ENCODE measurements around the gene PLEKHG2.
A peak's percentile ranks its signal among the peaks of the same experiment; 100 is the strongest.

PLEKHG2 gene

DNA sequence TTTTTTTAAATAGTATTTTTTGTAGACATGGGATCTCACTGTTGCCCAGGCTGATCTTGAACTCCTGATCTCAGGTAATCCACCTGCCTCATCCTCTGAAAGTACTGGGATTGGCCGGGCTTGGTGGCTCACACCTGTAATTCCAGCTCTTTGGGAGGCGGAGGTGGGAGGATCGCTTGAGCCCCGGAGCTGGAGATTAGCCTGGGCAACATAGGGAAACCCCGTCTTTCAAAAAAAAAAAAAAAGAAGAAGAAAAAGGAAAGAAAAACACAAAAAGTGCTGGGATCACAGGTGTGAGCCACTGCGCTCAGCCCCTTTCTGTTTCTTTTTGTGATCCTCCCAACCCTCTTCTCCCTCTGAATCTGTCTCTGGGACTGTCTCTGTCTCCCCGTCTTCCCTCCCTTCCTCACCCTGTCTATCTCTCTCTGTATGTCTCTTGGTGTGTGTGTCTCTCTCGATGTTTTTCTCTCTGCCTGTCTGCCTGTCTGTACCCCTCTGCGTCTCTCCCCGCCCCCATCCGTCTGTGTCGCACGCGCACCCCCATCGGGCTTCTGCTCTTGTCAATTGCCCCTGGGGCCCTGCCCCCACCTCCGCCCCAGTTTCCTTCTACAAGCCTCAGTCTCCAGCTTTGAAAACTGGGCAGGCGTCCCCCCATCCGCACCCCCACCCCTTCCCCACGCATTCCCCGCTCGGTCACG, 6.4 kb upstream of the PLEKHG2 start:
- DNase-seq = peak; percentile 64

DNA sequence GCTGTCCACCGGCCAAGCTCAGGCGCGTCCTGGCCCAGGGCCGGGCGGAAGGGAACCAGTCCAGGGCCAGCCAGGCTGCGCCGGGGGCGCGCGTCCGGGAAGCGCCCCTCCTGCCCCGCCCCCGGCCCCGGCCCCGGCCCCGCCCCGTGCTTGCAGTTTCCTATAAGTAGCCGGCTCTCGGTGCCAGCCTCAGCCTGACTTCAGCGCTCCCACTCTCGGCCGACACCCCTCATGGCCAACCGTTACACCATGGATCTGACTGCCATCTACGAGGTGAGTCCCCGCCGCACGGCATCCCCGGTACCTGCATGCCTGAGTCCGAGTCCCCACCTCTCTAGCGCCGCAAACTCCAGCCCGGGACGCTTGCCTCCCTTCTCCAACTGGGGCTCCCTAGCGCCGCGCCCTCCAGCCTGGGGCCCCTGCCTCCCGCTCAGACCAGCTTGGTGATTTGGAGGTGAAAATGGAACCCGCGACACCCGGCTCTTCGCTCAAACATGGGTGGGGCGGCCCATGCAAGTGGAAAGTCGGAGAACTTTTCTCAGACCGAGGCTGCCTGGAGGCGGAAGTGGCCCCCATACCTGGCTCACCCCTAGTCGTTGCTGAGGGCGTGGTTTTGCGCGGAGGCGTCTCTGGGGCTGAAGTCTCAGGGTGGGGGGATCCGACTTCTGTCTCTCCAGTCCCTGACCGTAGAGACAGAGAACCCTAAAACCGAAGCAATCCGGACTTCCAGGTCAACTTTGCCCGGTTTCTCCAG, 5.6 kb upstream of the PLEKHG2 start, which contains the start of gene ZFP36:
Gene ZFP36, plus strand, starts transcription at position 192 of the 754 bp plus-strand sequence. Its CDS starts 58 bp downstream, at position 250.
- peak; percentile 65 for DNase-seq

DNA sequence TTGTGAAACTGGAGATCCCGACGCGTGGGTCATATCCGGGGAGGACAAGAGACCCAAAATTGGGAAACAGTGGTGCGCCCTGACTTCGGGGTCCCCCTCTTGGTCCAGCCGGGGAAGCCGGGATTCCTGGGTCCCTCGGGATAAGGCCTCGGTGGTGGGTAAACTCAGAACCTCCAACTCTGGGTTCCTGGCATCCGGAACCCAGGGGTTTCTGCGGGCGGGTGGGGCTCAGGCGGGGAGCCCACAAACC, 5.1 kb upstream of the PLEKHG2 start:
- DNase-seq = no peak

DNA sequence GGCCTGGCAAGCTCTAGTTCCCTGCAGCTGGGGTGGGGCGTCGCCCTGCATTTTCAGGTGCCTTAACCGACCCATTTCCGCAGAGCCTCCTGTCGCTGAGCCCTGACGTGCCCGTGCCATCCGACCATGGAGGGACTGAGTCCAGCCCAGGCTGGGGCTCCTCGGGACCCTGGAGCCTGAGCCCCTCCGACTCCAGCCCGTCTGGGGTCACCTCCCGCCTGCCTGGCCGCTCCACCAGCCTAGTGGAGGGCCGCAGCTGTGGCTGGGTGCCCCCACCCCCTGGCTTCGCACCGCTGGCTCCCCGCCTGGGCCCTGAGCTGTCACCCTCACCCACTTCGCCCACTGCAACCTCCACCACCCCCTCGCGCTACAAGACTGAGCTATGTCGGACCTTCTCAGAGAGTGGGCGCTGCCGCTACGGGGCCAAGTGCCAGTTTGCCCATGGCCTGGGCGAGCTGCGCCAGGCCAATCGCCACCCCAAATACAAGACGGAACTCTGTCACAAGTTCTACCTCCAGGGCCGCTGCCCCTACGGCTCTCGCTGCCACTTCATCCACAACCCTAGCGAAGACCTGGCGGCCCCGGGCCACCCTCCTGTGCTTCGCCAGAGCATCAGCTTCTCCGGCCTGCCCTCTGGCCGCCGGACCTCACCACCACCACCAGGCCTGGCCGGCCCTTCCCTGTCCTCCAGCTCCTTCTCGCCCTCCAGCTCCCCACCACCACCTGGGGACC, 4.6 kb upstream of the PLEKHG2 start:
- DNase-seq = no peak

DNA sequence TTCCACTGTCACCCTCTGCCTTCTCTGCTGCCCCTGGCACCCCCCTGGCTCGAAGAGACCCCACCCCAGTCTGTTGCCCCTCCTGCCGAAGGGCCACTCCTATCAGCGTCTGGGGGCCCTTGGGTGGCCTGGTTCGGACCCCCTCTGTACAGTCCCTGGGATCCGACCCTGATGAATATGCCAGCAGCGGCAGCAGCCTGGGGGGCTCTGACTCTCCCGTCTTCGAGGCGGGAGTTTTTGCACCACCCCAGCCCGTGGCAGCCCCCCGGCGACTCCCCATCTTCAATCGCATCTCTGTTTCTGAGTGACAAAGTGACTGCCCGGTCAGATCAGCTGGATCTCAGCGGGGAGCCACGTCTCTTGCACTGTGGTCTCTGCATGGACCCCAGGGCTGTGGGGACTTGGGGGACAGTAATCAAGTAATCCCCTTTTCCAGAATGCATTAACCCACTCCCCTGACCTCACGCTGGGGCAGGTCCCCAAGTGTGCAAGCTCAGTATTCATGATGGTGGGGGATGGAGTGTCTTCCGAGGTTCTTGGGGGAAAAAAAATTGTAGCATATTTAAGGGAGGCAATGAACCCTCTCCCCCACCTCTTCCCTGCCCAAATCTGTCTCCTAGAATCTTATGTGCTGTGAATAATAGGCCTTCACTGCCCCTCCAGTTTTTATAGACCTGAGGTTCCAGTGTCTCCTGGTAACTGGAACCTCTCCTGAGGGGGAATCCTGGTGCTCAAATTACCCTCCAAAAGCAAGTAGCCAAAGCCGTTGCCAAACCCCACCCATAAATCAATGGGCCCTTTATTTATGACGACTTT, 3.9 kb upstream of the PLEKHG2 start:
- DNase-seq = no peak

DNA sequence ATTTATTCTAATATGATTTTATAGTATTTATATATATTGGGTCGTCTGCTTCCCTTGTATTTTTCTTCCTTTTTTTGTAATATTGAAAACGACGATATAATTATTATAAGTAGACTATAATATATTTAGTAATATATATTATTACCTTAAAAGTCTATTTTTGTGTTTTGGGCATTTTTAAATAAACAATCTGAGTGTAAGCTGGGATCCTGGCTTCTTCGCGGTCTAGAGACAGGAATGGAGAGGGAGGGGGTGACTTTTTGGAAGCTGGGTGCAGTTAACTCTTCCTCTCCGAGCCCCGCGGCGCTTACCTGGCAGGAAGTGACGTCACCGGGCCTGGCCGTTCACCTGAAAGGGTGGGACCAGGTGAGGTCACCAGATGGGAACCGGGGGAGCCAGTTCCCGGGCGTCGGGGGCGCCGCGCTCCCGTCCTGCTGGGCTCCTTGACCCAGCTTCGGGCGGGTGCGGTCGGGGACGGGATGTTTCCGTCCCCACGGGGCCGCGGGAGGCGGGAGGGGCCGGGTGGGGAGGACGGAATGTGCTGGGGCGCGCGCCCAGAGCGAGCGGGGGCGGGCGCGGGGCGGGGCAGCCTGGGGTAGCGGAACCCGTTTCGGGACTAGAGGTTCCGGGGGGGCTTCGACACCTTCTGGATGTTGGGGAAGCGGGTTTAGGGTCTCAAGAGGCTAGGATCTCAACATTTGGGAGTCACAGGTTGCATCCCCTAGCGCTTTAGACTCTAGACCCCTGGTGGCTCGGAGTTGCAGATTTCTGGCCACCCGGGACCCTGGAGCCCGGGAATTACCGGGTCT, 3.1 kb upstream of the PLEKHG2 start:
- peak; percentile 38 for DNase-seq

DNA sequence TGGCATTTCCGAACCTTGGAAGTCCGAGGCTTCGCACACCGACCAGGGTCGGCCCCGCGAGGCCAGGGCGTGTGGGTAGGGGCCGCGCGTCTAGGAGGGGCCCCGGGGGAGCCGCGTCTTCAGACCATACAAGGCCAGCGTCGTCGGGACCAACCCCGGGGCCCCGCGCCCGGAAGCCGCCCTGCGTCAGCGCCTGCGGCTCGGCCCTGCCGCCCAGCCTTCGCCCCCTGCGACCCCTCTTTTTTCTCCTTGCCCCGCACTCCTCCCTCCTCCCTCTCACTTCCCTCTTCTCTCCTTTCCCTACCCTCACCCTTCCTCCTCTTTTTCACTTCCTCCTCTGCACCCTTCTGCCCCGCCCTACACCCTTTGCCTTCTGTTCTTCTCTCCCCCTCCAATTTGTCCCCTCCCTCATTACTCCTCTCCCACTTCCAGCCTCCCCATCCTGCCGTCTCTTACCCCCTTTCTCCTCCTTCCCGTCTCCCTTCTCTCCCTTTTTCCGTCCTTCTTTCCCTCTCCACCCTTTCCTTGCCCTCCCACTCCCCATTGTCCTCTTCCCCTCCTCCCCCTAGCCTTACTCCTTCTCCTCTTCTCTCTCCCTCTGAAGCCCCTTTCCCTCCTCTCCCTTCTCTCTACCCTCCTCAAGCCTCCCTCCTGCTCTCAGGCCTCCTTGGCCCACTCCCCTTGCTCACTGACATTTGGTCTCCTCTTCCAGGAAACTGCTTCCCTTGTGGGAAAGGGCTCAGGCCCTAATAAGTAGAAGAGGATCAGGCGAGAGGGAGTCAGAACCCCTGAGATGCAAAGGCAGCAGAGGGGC, 2.2 kb upstream of the PLEKHG2 start:
- DNase-seq = peak; percentile 50

DNA sequence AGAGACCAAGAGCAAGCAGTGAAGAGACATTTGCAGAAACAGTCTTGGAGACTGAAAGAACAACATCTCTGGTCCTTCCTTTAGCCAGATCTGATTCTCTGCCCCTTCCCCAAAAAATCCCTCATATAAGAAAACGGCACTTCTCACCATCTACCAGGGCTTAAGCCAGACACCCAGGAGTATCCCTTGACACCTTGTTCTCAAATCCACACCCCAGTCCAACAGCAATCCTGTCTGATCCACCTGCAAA, 1.7 kb upstream of the PLEKHG2 start:
- no peak for DNase-seq

DNA sequence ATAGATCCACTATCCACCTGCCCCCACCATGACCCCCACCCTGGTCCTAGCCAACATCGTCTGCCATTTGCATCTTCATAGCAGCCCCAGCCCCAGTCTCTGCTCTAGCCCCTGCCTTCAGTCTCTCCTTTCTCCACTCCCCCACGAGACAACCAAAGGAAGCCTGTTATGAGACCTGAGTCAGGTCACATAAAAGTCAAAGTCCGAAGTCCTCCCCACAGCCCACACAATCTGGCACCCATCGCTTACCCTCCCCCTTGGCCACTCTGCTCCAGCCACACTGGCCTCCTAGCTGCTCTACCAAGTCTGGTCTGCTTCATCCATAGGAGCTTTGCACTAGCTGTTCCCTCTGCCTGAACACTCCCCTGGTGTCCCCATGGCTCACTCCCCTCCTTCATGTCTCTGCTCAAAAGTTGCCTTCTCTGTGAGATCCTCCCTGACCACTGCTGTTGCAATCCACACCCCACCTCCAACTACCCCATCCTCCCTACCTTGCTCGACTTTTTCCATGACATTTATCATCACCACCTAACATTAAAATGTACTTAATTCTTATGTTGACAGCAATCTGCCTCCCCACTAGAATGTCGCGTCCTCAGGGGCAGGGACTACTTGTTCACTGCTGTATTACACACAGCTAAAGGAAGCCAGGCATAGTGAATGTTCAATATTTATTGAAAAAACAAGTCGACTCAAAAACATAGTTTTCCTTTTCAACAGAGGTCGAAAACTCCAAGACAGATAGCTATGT, 1.2 kb upstream of the PLEKHG2 start:
- no peak for DNase-seq

DNA sequence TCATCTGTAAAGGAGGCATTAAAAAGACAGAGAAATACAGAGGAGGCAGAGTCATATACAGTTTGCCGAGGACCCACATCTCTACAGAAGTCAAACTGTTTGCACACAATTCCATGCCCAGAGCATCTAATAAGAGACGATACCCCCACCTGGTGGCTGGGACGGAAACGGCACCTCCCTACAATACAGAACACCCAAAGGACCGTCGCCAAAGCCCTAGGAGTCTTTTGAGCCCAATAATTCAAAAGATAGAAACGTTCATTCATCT, 703 bp upstream of the PLEKHG2 start:
- peak; percentile 84 for DNase-seq

DNA sequence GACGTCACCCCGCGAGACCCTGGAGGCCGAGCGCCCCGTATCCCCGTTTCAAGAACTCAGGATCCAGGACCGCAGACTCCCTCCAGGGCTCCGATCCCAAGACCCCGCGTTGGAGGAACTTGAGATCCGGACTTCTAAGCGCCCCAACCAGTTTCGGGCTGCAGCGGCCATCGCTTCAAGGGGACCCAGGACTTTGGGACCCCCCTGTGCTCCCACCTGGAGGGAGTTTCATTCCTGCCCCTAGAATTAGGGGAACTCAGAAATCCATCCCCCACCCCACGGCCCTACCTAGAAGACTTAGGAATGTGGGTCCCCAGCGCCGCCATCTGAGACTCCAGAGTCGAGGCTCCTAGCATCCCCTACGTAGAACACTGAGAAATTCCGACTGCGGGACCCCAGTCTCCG, 400 bp downstream of the PLEKHG2 start:
- no peak for DNase-seq

DNA sequence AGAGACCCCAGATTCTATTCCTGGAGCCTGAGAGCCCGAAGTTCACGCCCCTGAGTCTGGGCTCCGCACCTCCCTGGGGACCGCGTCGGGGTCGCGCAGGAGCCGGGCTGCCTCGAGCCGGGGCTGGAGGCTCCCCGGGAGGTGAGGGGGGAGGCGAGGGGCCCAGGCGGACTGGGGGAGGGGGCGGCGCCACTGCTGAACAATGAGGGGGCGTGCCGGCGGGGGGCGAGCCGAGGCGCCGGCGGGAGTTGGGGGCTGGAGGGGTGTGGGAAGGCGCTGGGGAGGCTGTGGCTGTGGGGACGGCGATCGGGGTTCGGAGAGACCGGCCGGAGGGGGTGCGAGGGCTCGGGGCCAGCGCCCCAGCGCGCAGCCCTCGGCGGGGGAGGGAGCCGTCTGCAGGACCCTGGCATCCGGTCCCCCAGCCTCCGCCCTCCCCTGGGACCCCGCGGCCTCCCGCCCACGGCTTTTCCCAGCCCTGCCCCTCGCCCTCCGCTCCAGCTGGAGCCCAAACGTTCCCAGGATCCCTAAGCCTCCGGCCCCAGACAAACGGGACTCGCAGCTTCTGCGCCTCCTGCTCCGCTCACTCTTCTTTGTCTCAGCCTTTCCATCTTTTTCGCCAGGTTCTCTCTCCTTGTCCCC, 922 bp downstream of the PLEKHG2 start:
- peak; percentile 17 for DNase-seq

DNA sequence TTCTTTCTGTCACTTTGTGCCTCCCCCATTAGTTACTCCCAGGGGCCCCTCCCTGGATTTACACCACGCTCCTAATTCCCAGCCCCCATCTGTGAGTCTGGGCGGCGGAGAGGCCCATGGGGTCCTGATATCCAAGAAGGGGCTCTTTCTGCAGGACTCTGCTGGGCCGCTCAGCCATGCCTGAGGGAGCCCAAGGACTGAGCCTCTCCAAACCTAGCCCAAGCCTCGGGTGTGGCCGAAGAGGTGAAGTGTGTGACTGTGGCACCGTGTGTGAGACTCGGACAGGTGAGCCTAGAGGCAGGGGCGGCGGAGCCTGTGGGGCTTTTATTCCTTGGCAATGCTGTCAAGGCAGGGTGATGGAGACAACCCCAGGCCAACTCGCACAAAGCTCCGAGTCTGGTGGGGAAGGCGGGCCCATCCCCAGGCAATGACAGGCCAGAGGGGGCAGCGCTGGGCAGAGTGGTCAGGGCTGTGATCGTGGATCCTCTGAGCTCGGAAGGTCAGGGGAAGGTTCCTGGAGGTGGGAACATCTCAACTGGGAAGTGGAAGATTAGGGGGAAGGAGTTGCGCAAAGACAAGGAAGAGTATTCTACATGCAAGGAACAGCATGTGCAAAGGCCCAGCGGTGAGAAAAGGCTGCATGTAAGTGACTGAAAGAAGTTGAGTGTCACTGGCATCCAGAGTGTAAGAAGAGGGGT, 1.6 kb downstream of the PLEKHG2 start:
- DNase-seq = no peak

DNA sequence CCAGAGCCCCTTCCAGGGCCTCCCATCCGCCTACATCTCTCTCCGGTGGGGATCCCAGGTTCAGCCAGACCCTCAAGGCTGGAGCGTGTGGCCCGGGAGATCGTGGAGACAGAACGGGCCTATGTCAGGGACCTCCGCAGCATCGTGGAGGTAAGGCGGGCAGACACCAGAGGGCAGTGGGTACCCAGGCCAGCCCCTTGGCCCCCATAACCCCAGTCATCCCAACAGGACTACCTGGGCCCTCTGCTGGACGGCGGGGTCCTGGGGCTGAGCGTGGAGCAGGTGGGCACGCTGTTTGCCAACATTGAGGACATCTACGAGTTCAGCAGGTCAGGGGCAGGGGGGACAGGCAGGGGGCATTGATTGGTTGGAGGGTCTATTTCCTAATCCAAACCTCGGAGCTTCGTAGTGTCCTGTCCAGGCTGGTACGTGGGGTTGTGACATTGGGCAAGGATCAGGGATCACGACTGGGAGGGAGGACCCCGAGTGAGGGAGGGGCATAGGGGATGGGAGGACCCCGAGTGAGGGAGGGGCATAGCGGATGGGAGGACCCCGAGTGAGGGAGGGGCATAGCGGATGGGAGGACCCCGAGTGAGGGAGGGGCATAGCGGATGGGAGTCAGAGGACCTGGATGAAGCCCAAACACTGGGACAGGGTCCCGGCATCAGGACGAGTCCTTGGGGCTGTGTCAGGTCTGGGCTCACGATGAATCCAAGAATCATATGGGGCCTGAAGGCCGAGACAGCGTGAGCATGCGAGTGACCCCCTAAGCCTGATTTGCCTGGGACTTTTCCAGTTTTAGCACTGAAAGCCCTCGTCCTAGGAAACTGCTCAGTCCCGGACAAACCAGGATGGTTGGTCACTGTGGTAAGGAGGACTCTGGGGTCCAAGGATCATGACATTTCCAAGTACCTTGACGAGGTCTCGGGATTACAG, 2.9 kb downstream of the PLEKHG2 start:
- DNase-seq = no peak

DNA sequence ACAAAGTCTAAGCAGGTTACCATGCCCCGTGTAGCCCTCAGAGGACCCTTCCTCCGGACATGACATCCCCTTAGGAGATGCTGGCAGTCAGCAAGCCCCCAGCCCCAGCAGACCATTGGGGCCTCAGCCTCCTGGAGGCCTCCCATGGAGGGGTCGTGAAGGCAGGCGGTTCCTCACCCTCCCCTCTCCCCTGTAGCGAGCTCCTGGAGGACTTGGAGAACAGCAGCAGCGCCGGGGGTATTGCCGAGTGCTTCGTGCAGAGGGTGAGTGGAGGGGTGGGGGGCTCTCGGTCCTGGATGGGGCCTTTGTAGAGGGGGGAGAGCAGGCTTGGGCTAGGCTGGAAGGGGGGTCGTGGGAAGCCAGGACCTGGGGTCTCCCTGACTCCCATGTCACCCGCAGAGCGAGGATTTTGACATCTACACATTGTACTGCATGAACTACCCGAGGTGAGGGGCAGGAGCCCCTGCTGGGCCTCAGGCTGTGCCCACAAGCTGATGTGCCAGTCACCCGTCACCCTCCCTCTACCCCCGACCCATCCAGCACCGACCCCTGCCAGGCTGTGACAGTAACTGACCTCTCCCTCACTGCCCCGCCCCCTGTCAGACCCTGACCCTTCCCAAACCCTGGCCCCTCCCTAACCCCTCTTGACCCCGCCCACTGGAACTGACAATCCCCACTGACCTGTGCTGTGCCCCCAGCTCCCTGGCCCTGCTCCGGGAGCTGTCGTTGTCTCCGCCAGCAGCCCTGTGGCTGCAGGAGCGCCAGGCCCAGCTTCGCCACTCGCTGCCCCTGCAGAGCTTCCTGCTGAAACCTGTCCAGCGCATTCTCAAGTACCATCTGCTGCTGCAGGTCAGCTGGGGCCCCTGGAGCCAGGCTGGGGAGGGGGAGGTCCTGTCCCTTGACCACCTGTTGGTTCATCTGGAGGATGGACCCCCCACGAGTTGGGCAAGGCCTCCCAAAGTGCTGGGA, 4.0 kb downstream of the PLEKHG2 start:
- DNase-seq = no peak

DNA sequence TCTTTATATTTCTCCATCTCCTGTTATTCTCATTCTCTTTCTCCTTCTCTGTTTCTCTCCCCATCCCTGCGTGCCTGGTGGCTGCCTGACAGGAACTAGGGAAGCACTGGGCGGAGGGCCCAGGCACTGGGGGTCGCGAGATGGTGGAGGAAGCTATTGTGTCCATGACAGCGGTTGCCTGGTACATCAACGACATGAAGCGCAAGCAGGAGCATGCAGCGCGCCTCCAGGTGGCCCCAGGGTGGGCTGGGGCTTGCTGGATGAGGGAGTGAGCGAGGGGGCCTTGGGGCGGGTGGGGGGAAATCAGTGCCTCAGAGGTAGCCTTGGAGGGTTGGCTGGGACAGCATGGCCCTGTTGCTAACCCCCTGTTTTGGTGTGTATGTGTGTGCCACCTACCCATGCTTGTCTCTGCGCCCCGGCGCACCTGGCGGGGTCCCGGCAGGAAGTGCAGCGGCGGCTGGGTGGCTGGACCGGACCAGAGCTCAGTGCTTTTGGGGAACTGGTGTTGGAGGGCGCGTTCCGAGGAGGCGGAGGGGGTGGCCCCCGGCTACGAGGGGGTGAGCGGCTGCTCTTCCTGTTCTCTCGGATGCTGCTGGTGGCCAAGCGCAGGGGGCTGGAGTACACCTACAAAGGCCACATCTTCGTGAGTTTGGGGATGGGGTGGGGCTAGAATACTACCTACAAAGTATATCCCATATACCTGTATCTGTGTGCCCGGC, 5.2 kb downstream of the PLEKHG2 start:
- no peak for DNase-seq

DNA sequence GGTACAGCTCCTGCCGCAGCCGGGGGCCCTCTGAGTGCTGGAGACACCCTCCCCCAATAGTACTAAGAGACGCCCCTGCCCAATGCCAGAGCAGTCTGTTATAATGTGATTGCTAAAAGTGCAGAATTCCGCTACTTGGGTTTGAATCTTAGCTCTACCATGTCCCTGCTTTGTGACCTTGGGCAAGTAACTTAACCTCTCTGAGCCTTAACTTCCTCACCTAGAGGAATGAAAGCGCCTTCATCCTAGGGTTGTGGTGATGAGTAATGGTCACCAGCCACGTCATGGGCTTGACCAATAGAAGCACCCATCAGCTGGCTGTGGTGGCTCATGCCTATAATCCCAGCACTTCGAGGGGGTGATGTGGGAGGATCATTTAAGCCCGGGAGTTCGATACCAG, 6.5 kb downstream of the PLEKHG2 start:
- no peak for DNase-seq
